Hematopoietic multipotent progenitor cell (in vitro differentiated cells): ENCODE data around the gene SLC35F1. TPM values are rescaled to one million over a fixed set of nuclear protein-coding genes. Genes with fewer than 3 reads are reported as not detected.
"Not testable (repeated sequence)": the region's sequence is repeated elsewhere in the genome, so short reads cannot be mapped to it uniquely, and the experiment has no call there.

Source experiments
- DNase-seq, 3 donors: peaks; one replicate each; pipeline ENCODE4 v3.0.0-alpha.2; 2011 to 2015; ENCODE audit warnings: low read depth in 2 of 3, low spot score in 2 of 3
- total RNA-seq: library from RNA; depleted of rRNA; stranded (reverse); fragments of >200 nt; gene quantifications from one replicate; pipeline ENCODE4 v1.2.3, GENCODE V29; 2012

The SLC35F1 gene
- total RNA-seq, 1 donor, result not detected

DNA sequence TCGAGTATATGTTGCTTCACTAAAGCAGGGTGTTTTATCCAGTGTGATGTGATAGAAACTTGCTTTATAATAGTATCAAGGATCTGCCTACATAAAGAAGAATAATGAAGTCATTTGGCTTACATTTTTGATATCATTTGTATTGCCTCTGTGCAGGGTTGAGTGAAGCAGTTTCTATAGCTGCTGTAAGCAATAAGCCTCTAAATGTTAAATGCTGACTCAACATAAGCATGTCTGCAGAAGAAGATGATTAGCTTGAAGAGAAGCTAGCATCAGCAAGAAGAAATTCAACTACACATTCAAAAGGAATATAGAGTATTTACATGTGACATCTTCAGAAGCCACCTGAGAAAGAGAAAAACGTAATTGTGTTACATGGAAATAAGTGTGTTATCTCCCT lies 17.6 kb downstream of the SLC35F1 start:
- DNase-seq, result no peak

DNA sequence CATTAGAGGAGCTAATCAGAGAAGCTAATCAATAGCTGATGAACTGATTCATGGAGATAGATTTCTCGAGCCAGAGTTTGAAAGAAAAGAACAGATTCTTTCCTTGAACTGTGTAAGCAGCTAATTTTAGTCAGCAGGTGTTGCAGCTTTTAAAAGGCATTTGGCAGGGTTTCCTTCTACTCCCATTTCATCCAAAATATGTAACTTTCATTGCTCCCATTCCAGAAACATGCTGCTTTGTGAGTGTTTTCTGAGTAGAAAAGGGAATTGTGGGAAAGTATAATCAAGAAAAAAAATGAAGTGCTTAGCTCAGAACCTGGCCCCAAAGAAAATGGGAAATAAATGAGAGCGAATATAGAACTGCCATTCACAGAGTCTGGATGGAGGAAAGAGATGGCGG lies 20.8 kb downstream of the SLC35F1 start:
- DNase-seq, result no peak

DNA sequence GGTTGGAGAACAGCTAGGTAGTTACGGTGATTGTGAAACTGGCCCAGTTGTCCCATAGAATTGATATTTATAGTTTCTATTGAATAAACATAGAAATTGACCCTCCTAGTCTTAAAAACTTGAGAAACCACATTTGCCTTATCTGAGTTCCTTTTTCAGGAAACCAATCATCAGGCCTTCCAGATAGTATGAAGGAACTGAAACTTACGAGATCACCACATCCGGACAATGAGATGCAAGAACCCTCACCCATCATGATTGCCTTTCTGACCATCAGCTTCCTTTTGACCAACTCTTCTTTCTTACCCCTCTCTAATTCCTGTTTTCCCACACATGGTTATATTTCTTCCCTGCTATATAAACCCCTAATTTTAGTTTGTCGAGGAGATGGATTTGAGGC lies 21.8 kb downstream of the SLC35F1 start:
- DNase-seq, result no peak

DNA sequence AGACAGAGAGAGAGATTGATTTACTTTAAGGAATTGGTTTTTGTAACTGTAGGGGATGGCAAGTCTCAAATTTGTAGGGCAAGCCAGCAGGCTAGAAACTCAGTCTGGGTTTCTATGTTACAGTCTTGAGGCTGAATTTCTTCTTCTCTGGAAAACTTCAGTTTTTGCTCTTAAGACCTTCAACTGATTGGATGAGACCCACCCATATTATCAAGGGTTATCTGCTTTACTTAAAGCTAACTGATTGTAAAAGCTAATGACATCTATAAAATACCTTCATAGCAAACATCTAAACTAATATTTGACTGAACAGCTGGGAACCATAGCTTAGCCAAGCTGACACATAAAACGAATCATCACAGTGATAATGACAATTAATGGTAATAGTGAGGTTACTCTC lies 22.4 kb downstream of the SLC35F1 start:
- no peak for DNase-seq

DNA sequence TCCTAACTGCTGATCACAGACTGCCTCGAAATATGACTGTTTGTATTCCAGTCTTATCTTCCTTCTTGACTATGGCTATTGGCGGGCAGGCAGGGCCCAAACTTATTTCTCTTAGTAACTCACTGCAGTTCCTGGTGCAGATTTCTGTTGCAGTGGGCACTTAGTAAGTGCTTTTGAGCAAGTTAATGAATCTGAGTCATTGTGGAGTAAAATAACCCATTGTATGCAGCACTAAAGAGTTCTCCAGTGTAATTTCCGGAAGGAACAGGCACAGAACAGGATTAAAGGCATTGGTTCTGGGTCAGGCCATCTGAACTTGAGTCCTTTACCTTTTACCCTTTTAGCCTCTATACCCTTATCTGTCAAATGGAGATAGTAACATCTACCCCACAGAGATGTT lies 23.6 kb downstream of the SLC35F1 start:
- DNase-seq, result no peak

DNA sequence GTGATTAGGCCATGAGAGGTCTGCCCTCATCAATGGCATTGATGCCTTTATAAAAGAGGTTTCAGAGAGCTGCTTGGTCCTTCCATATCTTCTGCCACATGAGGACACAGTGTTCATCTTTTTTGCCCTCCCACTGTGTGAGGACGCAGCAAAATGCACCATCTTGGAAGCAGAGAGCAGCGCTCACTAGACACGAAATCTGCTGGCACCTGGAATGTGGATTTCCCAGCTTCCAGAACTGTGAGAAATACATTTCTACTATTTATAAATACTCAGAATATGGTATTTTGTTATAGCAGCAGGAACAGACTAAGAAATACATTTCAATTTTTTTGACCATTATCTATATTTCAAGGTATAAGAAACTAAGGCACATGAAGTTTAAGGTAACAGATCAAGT lies 24.9 kb downstream of the SLC35F1 start:
- DNase-seq, result no peak

DNA sequence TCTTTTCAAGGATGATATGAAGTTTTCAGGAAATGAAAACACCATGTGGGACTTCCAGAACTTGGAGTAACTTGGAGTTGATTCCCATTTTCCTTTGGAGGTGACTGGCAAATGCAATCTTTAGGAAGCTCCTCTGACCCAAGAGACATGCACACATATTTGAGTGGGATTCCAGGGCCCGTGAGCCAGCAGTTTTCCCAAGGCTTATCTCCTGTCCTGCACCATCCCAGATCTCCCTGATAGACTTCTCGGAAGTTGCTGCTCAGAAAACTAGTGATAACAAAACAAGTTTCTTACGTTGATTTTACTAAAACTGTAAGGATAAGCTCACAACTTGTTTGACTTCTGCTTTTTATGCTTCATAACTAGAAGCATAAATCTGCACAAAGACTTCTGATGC lies 25.6 kb downstream of the SLC35F1 start:
- no peak for DNase-seq

DNA sequence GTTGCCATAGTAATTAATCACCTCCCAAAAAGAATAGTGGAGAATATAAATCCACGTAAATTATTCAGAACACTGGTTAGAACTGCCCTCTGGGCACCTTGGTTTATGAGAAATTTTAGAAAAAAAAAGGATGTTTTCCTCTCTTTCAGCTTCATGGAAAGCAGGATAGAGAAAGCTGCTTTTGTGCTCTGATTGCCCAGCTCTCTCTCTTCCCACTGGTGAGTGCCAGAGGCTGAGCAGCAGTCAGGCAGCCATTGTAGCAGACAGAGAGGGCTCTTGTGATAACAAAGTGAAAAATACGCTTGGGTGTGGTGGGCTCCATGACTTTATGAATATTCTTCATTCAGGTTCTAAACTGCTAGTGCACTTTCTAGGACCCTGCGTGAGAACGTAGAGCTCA lies 26.4 kb downstream of the SLC35F1 start:
- no peak for DNase-seq

DNA sequence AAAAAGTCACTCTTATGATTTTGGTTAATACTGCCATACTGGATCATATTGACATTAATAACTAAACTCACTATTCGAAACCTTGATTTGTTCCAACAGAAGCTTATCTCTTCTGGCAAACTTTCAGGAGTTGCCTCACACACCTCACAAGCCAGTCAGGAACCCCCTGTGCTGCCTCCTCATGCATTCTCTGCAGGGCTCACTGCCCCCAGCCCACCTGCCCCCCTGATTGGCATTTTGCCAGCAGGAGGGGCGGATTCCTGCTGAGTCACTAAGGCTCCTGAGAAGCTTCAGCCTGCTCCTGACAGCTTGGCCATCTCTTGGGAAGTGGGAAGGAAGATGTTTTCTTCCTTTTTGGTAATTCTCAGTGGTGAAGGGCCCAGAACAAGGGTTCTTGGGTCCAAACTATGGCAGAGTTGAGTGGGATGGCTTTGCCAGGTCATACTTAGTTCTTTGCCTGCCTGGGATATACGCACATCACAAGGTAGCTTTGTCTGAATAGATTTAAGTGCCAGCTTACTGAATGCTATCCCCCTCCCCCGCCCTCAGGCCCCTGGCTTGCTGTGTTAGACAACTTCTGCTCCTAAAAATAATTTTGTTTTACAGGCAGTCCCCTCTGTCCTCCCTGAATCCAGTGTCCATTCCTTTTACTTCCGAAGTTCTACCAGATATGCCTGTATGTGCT lies 31.4 kb downstream of the SLC35F1 start:
- no peak for DNase-seq

DNA sequence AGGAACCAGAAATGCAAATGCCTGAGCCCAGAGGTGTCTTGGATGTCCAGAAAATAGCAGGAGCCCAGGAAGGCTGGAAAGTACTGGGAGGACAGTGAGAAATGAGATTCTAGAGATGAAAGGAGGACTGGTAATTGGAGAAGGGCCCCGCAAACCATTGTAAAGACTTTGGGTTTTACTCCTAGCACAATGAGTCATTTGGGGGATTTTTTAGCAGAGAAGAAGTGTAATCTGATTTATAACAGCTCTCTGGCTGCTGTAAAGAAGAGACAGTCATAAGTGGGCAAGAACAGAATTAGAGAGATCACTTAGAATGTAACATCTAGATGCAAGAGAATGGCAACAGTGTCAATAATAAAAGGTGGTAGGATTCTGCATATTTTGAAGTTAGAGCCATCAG lies 40.2 kb downstream of the SLC35F1 start:
- DNase-seq, result no peak

DNA sequence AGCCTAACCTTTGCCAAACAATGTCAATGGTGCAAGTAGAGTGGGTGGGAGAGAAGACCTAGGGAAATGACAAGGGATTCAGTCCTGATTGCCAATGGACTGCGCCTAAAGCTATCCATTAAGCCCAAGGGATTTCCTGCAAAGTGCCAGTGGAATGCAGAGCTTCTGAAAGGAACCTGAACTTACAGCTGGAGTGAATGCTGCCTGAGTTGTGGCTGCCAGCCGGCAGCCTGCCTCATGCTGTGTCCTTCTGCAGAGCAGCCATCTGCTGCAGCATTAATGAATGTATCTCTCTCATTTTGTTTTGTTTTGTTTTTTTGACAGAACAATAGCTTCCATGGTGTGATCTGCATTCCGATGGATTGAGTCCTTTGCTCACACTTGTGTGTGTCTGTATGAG lies 44.7 kb downstream of the SLC35F1 start:
- DNase-seq, result no peak

DNA sequence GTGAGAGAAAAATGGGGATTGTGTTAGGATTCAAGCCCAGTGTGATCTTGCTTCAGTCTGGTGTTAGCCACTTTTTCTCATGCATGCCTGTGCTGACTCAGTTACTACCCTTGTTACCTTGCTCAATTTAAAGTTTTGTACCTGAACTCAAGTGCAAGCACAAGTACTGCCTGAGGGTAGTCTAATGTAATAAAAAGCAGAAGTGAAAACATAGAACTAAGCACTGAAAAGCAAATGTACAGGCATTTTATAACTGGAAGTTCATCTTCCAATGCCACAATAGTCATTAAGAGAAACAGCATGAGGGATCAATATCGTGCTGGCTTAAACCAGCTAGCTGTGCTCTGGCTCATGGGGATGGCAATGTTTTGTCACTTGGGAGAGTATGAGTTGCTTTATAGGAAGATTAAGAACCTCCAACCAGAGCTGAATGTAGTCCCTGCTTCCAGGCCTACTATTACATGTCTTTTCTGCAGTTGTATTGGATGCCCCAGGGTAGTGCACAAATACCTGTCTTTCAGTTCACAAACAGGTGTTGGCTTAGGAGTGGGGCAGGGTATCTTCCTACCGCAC lies 48.7 kb downstream of the SLC35F1 start:
- DNase-seq, result no peak

DNA sequence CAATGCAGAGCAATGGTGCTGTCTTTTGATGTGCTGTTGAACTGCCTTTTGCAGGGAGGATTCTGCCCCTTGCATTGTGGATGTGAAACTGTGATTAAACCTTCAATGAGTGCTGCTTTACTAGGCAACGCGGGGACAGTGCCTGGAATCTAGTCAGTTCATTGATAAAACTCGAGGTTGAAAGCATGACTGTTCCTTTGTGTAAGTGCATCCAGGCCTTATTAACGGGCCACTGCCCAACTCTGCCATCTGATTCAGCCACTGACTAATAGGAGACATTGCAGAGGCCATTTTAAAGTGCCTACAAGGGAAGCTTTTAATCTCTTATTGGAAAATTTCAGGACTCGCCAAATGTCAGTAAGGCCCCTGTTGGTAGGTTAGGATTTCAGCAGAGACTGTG lies 49.3 kb downstream of the SLC35F1 start:
- DNase-seq, result no peak

DNA sequence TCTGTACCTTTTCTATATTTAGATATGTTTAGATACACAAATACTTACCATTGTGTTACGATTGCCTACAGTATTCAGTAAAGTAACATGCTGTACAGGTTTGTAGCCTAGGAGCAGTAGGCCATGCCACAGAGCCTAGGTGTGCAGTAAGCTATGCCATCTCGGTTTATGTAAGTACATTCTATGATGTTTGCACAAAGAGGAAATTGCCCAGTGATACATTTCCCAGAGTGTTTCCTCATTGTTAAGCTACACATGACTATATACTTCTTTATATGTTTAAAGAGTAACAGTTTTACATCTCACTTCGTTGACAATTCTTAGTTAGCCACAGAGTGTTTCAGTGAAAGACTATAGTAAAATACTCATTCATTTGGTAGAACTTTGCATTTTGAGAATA lies 51.5 kb downstream of the SLC35F1 start:
- no peak for DNase-seq

DNA sequence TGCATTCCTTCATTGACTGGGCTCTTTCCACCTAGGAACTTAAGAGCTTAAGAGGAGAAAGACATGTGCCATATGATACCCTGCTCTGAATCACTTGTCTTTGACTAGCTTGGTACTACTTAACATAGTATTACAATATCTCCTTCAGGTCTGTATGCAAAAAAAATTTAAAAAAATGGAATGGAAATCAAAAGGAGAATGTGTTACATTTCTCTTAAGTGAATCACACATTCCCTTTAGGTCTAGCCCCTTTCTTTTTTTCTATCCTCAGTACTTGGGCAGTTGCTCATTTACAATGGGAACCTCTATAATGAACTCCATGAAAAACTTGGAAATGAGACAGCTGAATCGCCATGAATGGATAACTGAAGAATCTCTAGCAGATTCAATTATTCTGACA lies 53.8 kb downstream of the SLC35F1 start:
- no peak for DNase-seq

DNA sequence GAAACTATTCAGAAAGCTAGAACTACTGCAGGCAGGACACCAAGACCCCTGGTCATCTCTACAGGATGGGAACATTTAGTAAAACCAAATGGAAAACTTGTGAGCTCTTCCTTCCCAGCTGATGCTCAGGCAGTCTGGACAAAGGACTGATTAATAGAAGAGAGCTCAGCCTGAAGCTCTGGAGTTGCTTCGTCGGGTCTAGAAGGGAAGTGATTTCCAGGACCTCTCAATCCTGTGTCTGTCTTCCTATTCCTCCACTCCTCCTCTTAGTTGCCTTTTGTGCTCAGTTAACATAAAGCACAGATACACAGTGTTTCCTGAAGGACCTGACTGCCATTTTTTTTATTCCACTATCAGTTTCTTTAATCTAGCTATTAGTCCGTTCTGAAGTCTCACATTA lies 54.2 kb downstream of the SLC35F1 start:
- no peak for DNase-seq

DNA sequence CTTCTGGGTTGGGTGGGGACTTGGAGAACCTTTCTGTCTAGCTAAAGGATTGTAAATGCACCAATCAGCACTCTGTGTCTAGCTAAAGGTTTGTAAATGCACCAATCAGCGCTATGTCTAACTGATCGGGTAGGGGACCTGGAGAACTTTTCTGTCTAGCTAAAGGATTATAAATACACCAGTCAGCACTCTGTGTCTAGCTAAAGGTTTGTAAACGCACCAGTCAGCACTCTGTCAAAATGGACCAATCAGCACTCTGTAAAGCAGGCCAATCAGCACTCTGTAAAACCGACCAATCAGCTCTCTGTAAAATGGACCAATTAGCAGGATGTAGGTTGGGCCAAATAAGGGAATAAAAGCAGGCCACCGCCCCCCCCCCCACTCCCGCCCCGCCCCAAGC lies 58.7 kb downstream of the SLC35F1 start:
- DNase-seq, result not testable (repeated sequence)

DNA sequence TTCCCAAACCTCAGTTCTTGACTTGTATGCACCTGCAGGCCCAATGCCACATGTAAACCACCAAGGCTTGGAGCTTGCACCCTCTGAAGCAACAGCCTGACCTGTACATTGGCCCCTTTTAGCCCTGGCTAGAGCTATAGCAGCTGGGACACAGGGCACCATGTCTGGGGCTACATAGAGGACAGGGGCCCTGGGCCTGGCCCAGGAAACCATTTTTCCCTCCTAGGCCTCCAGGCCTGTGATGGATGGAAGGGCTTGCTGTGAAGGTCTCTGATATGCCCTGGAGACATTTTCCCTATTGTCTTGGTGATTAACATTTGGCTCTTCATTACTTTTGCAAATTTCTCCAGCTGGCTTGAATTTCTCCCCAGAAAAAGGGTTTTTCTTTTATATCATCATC lies 64.6 kb downstream of the SLC35F1 start:
- DNase-seq, result no peak

DNA sequence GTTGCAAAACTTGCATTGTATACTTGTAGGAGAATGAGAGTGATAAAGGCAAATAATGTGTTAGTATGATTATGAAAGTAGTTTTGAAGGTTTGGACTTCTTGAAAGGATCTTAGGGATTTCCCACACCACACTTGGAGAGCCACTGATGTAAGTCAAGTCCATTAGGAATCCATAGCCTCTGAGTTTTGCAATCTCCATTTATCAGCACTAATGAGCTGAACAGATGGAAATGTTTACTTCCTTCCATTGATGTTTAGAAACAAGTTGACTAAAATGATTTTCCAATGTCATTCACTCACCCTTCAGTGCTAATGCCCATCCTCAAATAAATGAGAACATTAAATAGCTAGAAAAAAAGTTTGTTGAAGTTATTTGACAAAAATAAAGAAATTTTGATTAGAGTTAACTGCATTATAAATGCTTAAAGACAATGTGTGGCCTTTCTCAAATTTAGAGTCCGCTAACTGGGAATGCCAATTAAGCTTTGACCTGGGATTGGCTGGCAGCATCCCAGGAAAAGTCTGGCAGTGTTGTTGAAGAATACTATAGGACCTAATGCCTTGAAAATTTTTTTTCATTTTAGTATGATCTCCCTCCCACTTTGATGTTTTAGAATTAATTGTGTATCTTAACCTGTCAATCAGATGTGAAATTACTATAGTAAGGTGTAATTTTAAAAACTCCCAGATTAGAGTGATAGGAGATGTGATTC lies 68.0 kb downstream of the SLC35F1 start:
- DNase-seq, result no peak

DNA sequence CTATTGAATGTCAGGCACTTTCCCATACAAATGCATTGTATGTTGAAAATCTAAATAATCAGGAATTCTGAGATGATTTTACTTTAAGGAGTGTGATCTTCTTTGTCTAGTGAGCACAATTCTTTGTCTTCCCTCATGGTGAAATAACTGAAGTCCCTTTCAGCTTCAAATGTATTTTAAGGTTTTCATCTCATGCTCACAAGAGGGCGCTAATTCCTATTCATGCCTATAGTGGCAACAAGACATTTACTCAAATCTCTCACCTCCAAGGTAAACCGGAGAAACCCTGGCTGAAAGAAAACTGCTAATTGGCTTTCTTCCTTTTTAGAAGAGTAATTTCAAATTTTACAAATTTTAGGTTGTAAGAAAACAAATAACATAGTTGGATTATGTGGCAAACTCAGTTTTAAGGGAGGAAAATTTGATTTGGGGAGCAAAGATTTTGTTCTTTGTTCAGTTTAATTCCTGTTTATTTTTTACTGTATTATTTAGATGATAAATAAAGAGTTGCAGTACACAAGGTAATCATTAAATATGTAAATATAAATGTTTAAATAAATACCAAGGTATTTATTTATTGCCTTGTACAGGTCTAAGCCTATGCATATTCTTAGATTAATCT lies 69.1 kb downstream of the SLC35F1 start:
- DNase-seq, result peak in 2 of 3 donors; percentile 21 to 65

DNA sequence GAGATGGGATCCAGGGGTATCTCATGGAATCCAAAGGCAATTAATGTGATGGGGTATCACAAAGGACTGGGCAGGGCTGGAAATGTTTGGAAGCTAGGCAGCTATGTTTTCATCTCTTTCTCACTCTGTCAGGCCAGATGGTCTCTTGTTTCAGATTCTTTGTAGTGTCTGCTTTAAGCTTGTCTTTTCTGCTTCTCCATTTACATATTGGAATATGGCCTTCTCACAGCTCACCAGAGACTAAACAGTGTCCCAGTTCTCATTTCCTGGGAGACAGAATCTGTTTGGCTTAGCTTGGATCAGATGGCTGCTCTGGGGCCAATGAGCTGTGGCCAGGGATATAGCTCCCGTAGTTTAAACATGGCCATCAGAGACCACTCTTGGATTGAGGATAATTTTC lies 78.9 kb downstream of the SLC35F1 start:
- no peak for DNase-seq

DNA sequence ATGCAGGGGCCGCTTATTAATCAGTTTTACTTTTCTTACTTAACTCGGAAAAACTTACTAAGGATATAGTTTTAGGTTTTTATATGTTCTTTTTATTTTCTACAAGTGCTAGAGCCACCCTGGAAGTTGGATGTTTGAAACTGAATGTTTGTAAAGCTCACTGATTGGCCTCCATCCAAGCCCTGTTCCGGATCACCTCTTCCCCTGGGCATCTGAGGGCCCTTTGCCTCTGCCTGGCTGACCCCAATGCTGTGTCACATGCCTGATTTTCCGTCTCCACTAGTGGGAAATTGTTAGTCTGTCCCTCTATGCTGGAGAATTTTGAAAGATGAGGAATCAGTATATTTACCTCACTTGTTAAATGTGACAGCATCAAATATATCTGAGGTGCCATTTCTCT lies 79.3 kb downstream of the SLC35F1 start:
- DNase-seq, result no peak
